ENCODE measurements around the gene TUNAR. TPM values are rescaled to one million over a fixed set of nuclear protein-coding genes. Genes with fewer than 3 reads are reported as not detected.

TUNAR gene
- total RNA-seq, 2 donors from 2014 or later: not detected

DNA sequence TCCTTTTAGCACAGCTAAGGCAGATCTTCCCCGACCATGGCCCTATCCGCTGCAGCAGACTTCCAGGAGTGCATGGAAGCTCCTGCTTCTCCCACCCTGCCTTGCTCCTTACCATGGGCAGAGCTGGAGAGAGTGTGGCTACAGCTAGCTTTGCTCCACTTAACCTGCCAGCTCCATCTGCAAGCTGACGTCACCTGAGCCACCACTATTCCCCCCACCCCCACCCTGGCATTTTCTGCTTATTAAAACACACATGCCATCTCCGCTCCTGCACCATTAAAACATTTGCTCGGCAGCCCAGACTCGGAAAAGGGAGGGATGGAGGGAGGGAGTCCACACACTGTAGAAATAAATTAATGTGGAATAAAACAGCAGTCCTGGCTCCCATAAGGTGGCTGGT is 67.8 kb downstream of the TUNAR start:
- no peak for DNase-seq (ENCODE audit: low spot score)
- Histone ChIP-seq H3K4me1 (no peaks in the 10 kb centered on the region), H3K36me3 (no peaks in the 10 kb centered on the region), H3K4me3 (no peak overlapping the region), H3K27ac (no peak overlapping the region), H3K27me3 (no peaks in the 10 kb centered on the region), H3K9me3 (no peaks in the 10 kb centered on the region)
- no peak for TF ChIP-seq CTCF (IDR thresholded peaks at IDR 0.05)

DNA sequence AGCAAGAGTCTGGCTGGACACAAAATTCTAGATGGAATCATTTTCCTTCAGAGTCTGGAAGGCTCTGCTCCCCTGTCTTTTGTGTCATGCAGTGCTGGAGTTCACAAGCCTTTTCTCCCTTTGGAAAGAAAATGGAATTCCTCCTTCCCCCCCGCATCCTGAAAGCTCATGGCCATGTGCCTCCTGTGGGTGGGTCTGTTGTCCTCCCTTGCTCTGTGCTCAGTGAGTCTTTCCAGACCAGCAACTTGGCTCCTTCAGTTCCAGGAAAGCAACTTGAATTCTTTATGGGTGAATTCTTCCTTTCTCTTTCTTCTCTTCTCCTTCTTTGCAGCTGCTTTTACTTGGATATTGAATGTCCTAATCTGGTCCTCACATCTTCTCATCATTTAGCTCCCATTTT is 70.2 kb downstream of the TUNAR start:
- TF ChIP-seq CTCF (IDR thresholded peaks at IDR 0.05): no peak
- H3K27me3 ChIP-seq: no peaks in the 10 kb centered on the region

GRCh38 chr14:95948558-95948981 is 71.9 kb downstream of the TUNAR start:
- Histone ChIP-seq H3K27me3 (no peaks in the 10 kb centered on the region), H3K36me3 (no peaks in the 10 kb centered on the region), H3K9me3 (no peaks in the 10 kb centered on the region), H3K4me1 (no peaks in the 10 kb centered on the region), H3K27ac (no peak overlapping the region), H3K4me3 (no peak overlapping the region)
- DNase-seq (ENCODE audit: low spot score): no peak
- TF ChIP-seq CTCF (IDR thresholded peaks at IDR 0.05): no peak

More for the DNA sequence above, 70.2 kb downstream of the TUNAR start:
- H3K9me3 ChIP-seq: no peaks in the 10 kb centered on the region
- no peak overlapping the region for H3K27ac ChIP-seq
- DNase-seq (ENCODE audit: low spot score): no peak
- H3K4me3 ChIP-seq: no peak overlapping the region
- H3K36me3 ChIP-seq: no peaks in the 10 kb centered on the region
- no peaks in the 10 kb centered on the region for H3K4me1 ChIP-seq

DNA sequence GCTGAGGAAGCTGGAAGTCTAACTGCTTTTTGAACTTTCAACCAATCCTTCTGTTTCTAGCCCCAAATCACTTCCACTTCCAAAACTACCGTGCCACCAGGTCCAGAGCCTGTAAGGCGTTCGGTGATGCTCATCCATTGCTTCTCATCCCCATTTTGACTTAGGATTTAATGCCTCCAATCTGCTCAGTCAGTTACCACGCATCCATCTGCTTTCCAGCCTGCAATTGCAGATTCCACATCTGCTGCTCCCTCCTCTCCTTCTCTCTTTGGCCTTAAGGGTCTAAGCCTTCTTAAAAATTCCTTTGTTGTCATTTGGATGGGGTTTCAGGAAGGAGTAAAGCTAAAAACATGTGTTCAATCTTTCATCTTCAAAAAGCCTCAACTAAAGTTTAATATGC is 74.7 kb downstream of the TUNAR start:
- no peak overlapping the region for H3K4me3 ChIP-seq
- no peak for DNase-seq (ENCODE audit: low spot score)
- H3K36me3 ChIP-seq: no peaks in the 10 kb centered on the region
- no peaks in the 10 kb centered on the region for H3K4me1 ChIP-seq
- no peak for TF ChIP-seq CTCF (IDR thresholded peaks at IDR 0.05)
- H3K9me3 ChIP-seq: no peaks in the 10 kb centered on the region
- H3K27me3 ChIP-seq: no peaks in the 10 kb centered on the region
- no peak overlapping the region for H3K27ac ChIP-seq

DNA sequence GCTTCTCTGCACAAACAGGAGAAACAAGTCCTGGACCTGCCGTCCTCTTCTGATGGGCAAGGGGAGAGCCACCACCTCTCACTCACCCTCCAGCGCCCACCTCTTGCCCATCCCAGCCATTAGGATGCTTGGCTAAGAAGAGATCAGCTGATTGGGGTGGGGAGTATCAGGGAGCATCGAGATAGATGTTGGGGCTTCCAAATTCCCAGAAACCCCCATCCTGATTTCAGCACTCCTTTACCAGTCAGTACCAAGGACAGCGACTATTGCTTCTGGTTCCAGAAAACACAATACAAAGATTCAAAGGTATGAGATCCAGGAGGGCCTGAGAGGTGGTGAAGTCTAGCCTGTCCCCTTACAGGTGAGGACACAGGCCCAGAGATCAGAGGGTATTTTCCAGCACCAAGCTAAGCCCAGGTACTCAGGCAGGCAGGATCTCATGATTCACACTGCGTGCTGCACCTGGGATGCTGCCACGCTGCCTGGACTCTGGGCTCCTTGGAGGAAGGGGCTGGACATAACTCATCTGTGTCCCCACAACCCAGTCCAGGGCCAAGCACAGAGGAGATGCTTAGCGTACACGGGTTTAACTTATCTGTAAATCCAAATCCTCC is 76.6 kb downstream of the TUNAR start:
- Histone ChIP-seq H3K27ac (no peak overlapping the region), H3K4me1 (no peaks in the 10 kb centered on the region), H3K36me3 (no peaks in the 10 kb centered on the region), H3K9me3 (no peaks in the 10 kb centered on the region), H3K4me3 (no peak overlapping the region), H3K27me3 (no peaks in the 10 kb centered on the region)
- no peak for TF ChIP-seq CTCF (IDR thresholded peaks at IDR 0.05)
- DNase-seq (ENCODE audit: low spot score): no peak

Measured in right atrium auricular region (tissue), 2 donors.